Measurements from ENCODE around the gene AATK.

- TF ChIP-seq EZH2 (IDR thresholded peaks at IDR 0.05; ENCODE audit: insufficient read depth, poor library complexity, severe bottlenecking) (no peak), EZH2phosphoT487 (IDR thresholded peaks at IDR 0.05; ENCODE audit: insufficient read depth, low read depth) (no peak)
Observed at GRCh38 chr17:81129711-81130367, 36.2 kb downstream of the AATK start.
